Mesendoderm (in vitro differentiated cells): ENCODE data around the gene ATP1A2.
A peak's percentile ranks its signal among the peaks of the same experiment; 100 is the strongest.

Experiments used
- DNase-seq: peaks from one replicate; pipeline ENCODE4 v3.0.0; 2013
- H2AK5ac ChIP-seq: 2 replicates; pipeline ENCODE4 v1.6.1; 2013; ENCODE audit warnings: low read length, inconsistent platforms
- H2BK120ac ChIP-seq: 2 replicates; pipeline ENCODE4 v1.6.1; 2013; ENCODE audit warnings: low read depth, mild to moderate bottlenecking, low read length, moderate library complexity, mixed read lengths
- H2BK15ac ChIP-seq: replicated peaks from 2 replicates; pipeline ENCODE4 v1.6.1; 2013; ENCODE audit warnings: low read depth, mild to moderate bottlenecking, moderate library complexity
- H2BK5ac ChIP-seq: 2 replicates; pipeline ENCODE4 v1.6.1; 2013; ENCODE audit warnings: low read length, inconsistent platforms
- H3K18ac ChIP-seq: 2 replicates; pipeline ENCODE4 v1.6.1; 2013; ENCODE audit warnings: mild to moderate bottlenecking, low read length, mixed read lengths
- H3K23ac ChIP-seq: one replicate; pipeline ENCODE4 v1.6.1; 2013; ENCODE audit warnings: low read length
- H3K27ac ChIP-seq: 2 replicates; pipeline ENCODE4 v1.5.1; 2013; ENCODE audit warnings: low read depth, mild to moderate bottlenecking, inconsistent platforms, low read length, moderate library complexity
- H3K27me3 ChIP-seq: 2 replicates; pipeline ENCODE4 v1.6.1; 2013; ENCODE audit warnings: low read length, control low read depth, mild to moderate bottlenecking, inconsistent platforms; ENCODE audit not compliant: insufficient read depth, poor library complexity
- H3K36me3 ChIP-seq: 2 replicates; pipeline ENCODE4 v1.6.1; 2013; ENCODE audit warnings: low read length, inconsistent platforms; ENCODE audit not compliant: control insufficient read depth, insufficient read depth
- H3K4ac ChIP-seq: one replicate; pipeline ENCODE4 v1.6.1; 2013; ENCODE audit warnings: low read depth, mild to moderate bottlenecking, low read length, moderate library complexity
- H3K4me1 ChIP-seq: 2 replicates; pipeline ENCODE4 v1.6.1; 2013; ENCODE audit warnings: low read depth, low read length, inconsistent platforms; ENCODE audit not compliant: control insufficient read depth
- H3K4me2 ChIP-seq: 2 replicates; pipeline ENCODE4 v1.6.1; 2013; ENCODE audit warnings: low read length
- H3K4me3 ChIP-seq: 2 replicates; pipeline ENCODE4 v1.5.1; 2013; ENCODE audit warnings: mild to moderate bottlenecking, low read length
- H3K56ac ChIP-seq: one replicate; pipeline ENCODE4 v1.6.1; 2013; ENCODE audit warnings: low read length
- H3K79me1 ChIP-seq: 2 replicates; pipeline ENCODE4 v1.6.1; 2013; ENCODE audit warnings: low read length, inconsistent platforms
- H3K79me2 ChIP-seq: 2 replicates; pipeline ENCODE4 v1.6.1; 2013; ENCODE audit warnings: mild to moderate bottlenecking, low read length; ENCODE audit not compliant: control insufficient read depth, insufficient read depth
- H3K9ac ChIP-seq: 2 replicates; pipeline ENCODE4 v1.6.1; 2013; ENCODE audit warnings: low read length, inconsistent platforms
- H4K5ac ChIP-seq: one replicate; pipeline ENCODE4 v1.6.1; 2013; ENCODE audit warnings: low read length
- H4K8ac ChIP-seq: one replicate; pipeline ENCODE4 v1.6.1; 2013; ENCODE audit warnings: low read depth, mild to moderate bottlenecking, control low read depth, low read length, moderate library complexity
- WGBS: extraction: QIAGEN DNeasy Blood & Tissue Kit; methylation state at CpG from one replicate; pipeline ENCODE4 v1.1.7; 2013; ENCODE audit warnings: low lambda C conversion rate, missing lambda C conversion rate; ENCODE audit not compliant: insufficient coverage; ENCODE audit errors: extremely low coverage; 5-methylcytosine and 5-hydroxymethylcytosine counted together

The ATP1A2 gene

GRCh38 chr1:160082926-160083325 is 32.6 kb upstream of the ATP1A2 start:
- H3K9ac ChIP-seq = no peak overlapping the region
- no peak overlapping the region for H3K56ac ChIP-seq
- H2BK120ac ChIP-seq = no peak overlapping the region
- no CpG with 5 or more reads among the region's 3 CpGs for WGBS
- H3K4me1 ChIP-seq = no peaks in the 10 kb centered on the region
- H3K36me3 ChIP-seq = no peaks in the 10 kb centered on the region
- no peak overlapping the region for H4K8ac ChIP-seq
- H3K4me2 ChIP-seq = no peak overlapping the region
- no peak overlapping the region for H4K5ac ChIP-seq
- peaks cover 3% of the 10 kb centered on the region for H3K27me3 ChIP-seq
- DNase-seq = no peak
- H3K4ac ChIP-seq = no peak overlapping the region
- H2BK5ac ChIP-seq = no peak overlapping the region
- no peak overlapping the region for H3K4me3 ChIP-seq
- H2AK5ac ChIP-seq = no peak overlapping the region
- no peak overlapping the region for H2BK15ac ChIP-seq
- H3K79me2 ChIP-seq = no peaks in the 10 kb centered on the region
- H3K23ac ChIP-seq = no peak overlapping the region
- H3K27ac ChIP-seq = no peak overlapping the region
- H3K79me1 ChIP-seq = no peaks in the 10 kb centered on the region
- no peak overlapping the region for H3K18ac ChIP-seq

- H3K79me1 ChIP-seq = no peaks in the 10 kb centered on the region
- no peaks in the 10 kb centered on the region for H3K79me2 ChIP-seq
- no peak overlapping the region for H2BK15ac ChIP-seq
- no peak overlapping the region for H2BK5ac ChIP-seq
- peaks cover 3% of the 10 kb centered on the region for H3K27me3 ChIP-seq
- H3K4me2 ChIP-seq = peak overlapping the region; percentile 75
- peak overlapping the region; percentile 82 for H3K56ac ChIP-seq
- no peak overlapping the region for H3K23ac ChIP-seq
- H3K4me3 ChIP-seq = no peak overlapping the region
- peak; percentile 88 for DNase-seq
- WGBS = no CpG with 5 or more reads among the region's 96 CpGs
- H4K8ac ChIP-seq = no peak overlapping the region
- H3K4me1 ChIP-seq = no peaks in the 10 kb centered on the region
- no peak overlapping the region for H3K27ac ChIP-seq
- no peaks in the 10 kb centered on the region for H3K36me3 ChIP-seq
- no peak overlapping the region for H3K4ac ChIP-seq
- no peak overlapping the region for H2BK120ac ChIP-seq
- no peak overlapping the region for H2AK5ac ChIP-seq
- no peak overlapping the region for H4K5ac ChIP-seq
- H3K18ac ChIP-seq = no peak overlapping the region
- H3K9ac ChIP-seq = peak overlapping the region; percentile 53
Observed at GRCh38 chr1:160083968-160084770, 31.4 kb upstream of the ATP1A2 start.

DNA sequence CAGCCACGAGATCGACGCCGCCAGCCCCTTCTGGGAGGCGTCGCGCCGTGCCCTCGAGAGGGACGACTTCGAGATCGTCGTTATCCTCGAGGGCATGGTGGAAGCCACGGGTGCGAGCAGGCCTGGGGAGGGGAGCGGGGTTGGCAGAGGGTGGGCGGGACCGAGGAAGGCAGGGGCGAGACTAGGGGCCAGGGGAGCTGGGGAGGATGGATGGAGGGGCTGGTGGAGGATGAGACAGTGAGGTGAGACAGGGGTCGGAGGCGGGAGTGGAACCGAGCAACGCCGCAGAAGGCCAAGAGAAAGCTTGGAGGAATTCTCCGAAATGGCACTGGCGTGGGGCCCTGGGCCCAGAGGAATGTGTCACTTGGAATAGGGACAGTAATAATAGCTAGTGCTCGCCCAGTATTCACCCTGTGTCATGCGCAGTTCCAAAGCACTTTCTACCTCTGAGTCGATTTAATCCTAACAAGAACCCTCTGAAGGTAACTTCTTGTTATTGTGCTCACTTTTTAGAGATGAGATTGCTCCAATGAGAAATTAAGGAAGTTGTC is 30.7 kb upstream of the ATP1A2 start:
- Histone ChIP-seq H3K4ac (no peak overlapping the region), H3K9ac (no peak overlapping the region), H3K79me1 (no peaks in the 10 kb centered on the region), H3K79me2 (no peaks in the 10 kb centered on the region), H2BK120ac (no peak overlapping the region), H3K18ac (no peak overlapping the region), H3K27me3 (peaks cover 3% of the 10 kb centered on the region), H3K4me1 (no peaks in the 10 kb centered on the region), H3K4me2 (no peak overlapping the region), H2BK5ac (no peak overlapping the region), H4K8ac (no peak overlapping the region), H2AK5ac (no peak overlapping the region), H3K4me3 (no peak overlapping the region), H4K5ac (no peak overlapping the region), H3K36me3 (no peaks in the 10 kb centered on the region), H3K23ac (no peak overlapping the region), H3K56ac (no peak overlapping the region), H3K27ac (no peak overlapping the region), H2BK15ac (no peak overlapping the region)
- no CpG with 5 or more reads among the region's 30 CpGs for WGBS
- DNase-seq = no peak

GRCh38 chr1:160085686-160086455 is 29.7 kb upstream of the ATP1A2 start:
- H3K27ac ChIP-seq = no peak overlapping the region
- H3K4me2 ChIP-seq = no peak overlapping the region
- no peak overlapping the region for H2AK5ac ChIP-seq
- H4K8ac ChIP-seq = no peak overlapping the region
- H3K18ac ChIP-seq = no peak overlapping the region
- H3K36me3 ChIP-seq = no peaks in the 10 kb centered on the region
- H3K4ac ChIP-seq = no peak overlapping the region
- H3K4me3 ChIP-seq = no peak overlapping the region
- no peaks in the 10 kb centered on the region for H3K79me1 ChIP-seq
- no peak overlapping the region for H3K56ac ChIP-seq
- H2BK5ac ChIP-seq = no peak overlapping the region
- H2BK15ac ChIP-seq = no peak overlapping the region
- H3K27me3 ChIP-seq = peaks cover 2% of the 10 kb centered on the region
- no peaks in the 10 kb centered on the region for H3K4me1 ChIP-seq
- H4K5ac ChIP-seq = no peak overlapping the region
- H2BK120ac ChIP-seq = no peak overlapping the region
- WGBS = no CpG with 5 or more reads among the region's 19 CpGs
- no peaks in the 10 kb centered on the region for H3K79me2 ChIP-seq
- no peak overlapping the region for H3K23ac ChIP-seq
- no peak overlapping the region for H3K9ac ChIP-seq
- DNase-seq = peak; percentile 90

DNA sequence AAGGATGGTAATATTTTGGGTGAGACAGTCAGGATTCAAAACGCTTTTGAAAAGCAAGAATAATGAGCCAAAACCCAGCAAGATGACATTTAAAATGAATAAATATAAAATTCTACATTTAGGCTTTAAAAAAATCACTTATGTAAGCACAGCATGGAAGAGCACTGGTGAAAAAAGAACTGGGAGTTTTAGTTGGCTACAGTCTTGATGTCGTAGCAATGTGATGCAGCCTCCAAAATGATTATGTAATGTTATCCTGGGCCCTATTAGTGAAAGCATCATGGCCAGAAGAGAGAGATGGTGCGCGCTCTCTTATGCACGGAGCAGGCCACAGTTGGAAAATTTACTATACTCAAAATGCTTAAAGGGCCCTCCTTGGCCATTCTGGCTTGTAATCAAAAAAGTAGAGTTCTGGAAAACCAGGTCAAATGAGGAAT is 29.1 kb upstream of the ATP1A2 start:
- Histone ChIP-seq H3K36me3 (no peaks in the 10 kb centered on the region), H4K5ac (no peak overlapping the region), H2BK15ac (no peak overlapping the region), H2AK5ac (no peak overlapping the region), H3K4me1 (no peaks in the 10 kb centered on the region), H3K4me2 (no peak overlapping the region), H3K4ac (no peak overlapping the region), H3K27me3 (peaks cover 2% of the 10 kb centered on the region), H2BK5ac (no peak overlapping the region), H3K56ac (no peak overlapping the region), H3K4me3 (no peak overlapping the region), H2BK120ac (no peak overlapping the region), H3K79me2 (no peaks in the 10 kb centered on the region), H3K27ac (no peak overlapping the region), H3K18ac (no peak overlapping the region), H4K8ac (no peak overlapping the region), H3K9ac (no peak overlapping the region), H3K79me1 (no peaks in the 10 kb centered on the region), H3K23ac (no peak overlapping the region)
- no CpG with 5 or more reads among the region's 5 CpGs for WGBS
- no peak for DNase-seq
